ENCODE data around the gene GPR152.
A peak's percentile ranks its signal among the peaks of the same experiment; 100 is the strongest.

GPR152 gene

DNA sequence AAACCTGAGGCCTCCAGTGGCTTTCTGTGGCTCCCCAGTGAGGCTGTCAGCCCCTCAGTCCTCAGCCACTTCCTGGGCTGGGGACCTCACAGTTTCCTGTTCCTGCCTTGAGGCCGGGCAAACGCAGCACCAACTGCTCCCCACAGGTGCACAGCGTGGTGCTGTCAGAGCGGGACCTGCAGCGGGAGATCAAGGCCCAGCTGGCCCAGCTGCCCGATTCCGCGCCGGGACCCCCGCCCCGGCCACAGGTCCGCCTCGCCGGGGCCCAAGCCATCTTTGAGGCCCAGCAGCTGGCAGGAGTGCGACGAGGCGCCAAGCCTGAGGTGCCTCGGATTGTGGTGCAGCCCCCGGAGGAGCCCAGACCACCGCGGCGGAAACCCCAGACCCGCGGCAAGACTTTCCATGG lies 43.3 kb downstream of the GPR152 start:
- ChIA-PET POLR2A (interaction anchor here (0.8 to 1.3 kb wide), 3 partner anchors 10 to 28 kb away, joined by 3 to 15 read pairs (median 9); partner anchors contain the start of gene PTPRCAP), CTCF (interaction anchor here (1.6 to 3.4 kb wide), 2 partner anchors 10 to 19 kb away, joined by 7 to 22 read pairs; partner anchors contain the start of gene RPS6KB2)
- Histone ChIP-seq H3K36me3 (ENCODE audit: control insufficient read depth in 4 of 4, insufficient read depth in 4 of 4, low read length in 3 of 4) (peaks cover 0 to 37% (median 11%) of the 10 kb centered on the region in 4 experiments), H3K4me1 (ENCODE audit: control extremely low read depth in 1 of 4, control insufficient read depth in 4 of 4, insufficient read depth in 4 of 4, low read length in 3 of 4) (peaks cover 8 to 94% (median 92%) of the 10 kb centered on the region in 4 experiments), H3K9me3 (ENCODE audit: control extremely low read depth in 1 of 5, control insufficient read depth in 4 of 5, insufficient read depth in 2 of 5, low read depth in 1 of 5, low read length in 4 of 5) (no peaks in the 10 kb centered on the region), H3K27ac (ENCODE audit: insufficient read depth in 1 of 2, low read depth in 1 of 2, low read length in 2 of 2, poor library complexity in 1 of 2, severe bottlenecking in 2 of 2) (peak overlapping the region in 1 of 2 experiments; percentile 64), H3K27me3 (replicated peaks in 2 of 5; ENCODE audit: control insufficient read depth in 4 of 5, insufficient read depth in 5 of 5, low read length in 4 of 5) (no peaks in the 10 kb centered on the region), H3K4me3 (ENCODE audit: control insufficient read depth in 1 of 7, extremely low read depth in 1 of 7, insufficient read depth in 4 of 7, low read depth in 2 of 7, low read length in 6 of 7) (peak overlapping the region in 5 of 7 experiments; percentile 10 to 58 (median 56))
- under 1% methylated on average over 23 of the region's 24 CpGs for whole genome bisulfite sequencing (ENCODE audit: insufficient coverage)
- peak; percentile 61 to 92 (median 85) for DNase-seq

- POLR2A ChIA-PET: interaction anchor here (0.8 to 1.3 kb wide), 3 partner anchors 10 to 29 kb away, joined by 3 to 15 read pairs (median 9); partner anchors contain the start of gene PTPRCAP
- DNase-seq: no peak
- Histone ChIP-seq H3K4me1 (ENCODE audit: control extremely low read depth in 1 of 4, control insufficient read depth in 4 of 4, insufficient read depth in 4 of 4, low read length in 3 of 4) (peaks cover 8 to 99% (median 98%) of the 10 kb centered on the region in 4 experiments), H3K27ac (ENCODE audit: insufficient read depth in 1 of 2, low read depth in 1 of 2, low read length in 2 of 2, poor library complexity in 1 of 2, severe bottlenecking in 2 of 2) (peak overlapping the region in 1 of 2 experiments; percentile 64), H3K4me3 (ENCODE audit: control insufficient read depth in 1 of 7, extremely low read depth in 1 of 7, insufficient read depth in 4 of 7, low read depth in 2 of 7, low read length in 6 of 7) (peak overlapping the region in 5 of 7 experiments; percentile 10 to 58 (median 56)), H3K9me3 (ENCODE audit: control extremely low read depth in 1 of 5, control insufficient read depth in 4 of 5, insufficient read depth in 2 of 5, low read depth in 1 of 5, low read length in 4 of 5) (no peaks in the 10 kb centered on the region), H3K27me3 (replicated peaks in 2 of 5; ENCODE audit: control insufficient read depth in 4 of 5, insufficient read depth in 5 of 5, low read length in 4 of 5) (no peaks in the 10 kb centered on the region), H3K36me3 (ENCODE audit: control insufficient read depth in 4 of 4, insufficient read depth in 4 of 4, low read length in 3 of 4) (peaks cover 0 to 37% (median 11%) of the 10 kb centered on the region in 4 experiments)
- CTCF ChIA-PET: interaction anchor here (0.9 to 3.4 kb wide), 3 partner anchors 10 to 60 kb away, joined by 4 to 22 read pairs (median 7); partner anchors contain the start of genes RPS6KB2 and TMEM134
- 25% methylated on average over 9 of the region's 18 CpGs for WGBS (ENCODE audit: insufficient coverage)
Observed at GRCh38 chr11:67408437-67409200, 43.9 kb downstream of the GPR152 start.

- WGBS (ENCODE audit: insufficient coverage): 88% methylated on average over 11 of the region's 12 CpGs
- DNase-seq: no peak
- Histone ChIP-seq H3K27ac (ENCODE audit: insufficient read depth in 1 of 2, low read depth in 1 of 2, low read length in 2 of 2, poor library complexity in 1 of 2, severe bottlenecking in 2 of 2) (no peak overlapping the region), H3K27me3 (replicated peaks in 2 of 5; ENCODE audit: control insufficient read depth in 4 of 5, insufficient read depth in 5 of 5, low read length in 4 of 5) (no peaks in the 10 kb centered on the region), H3K4me1 (ENCODE audit: control extremely low read depth in 1 of 4, control insufficient read depth in 4 of 4, insufficient read depth in 4 of 4, low read length in 3 of 4) (peaks cover 11 to 100% (median 98%) of the 10 kb centered on the region in 4 experiments), H3K36me3 (ENCODE audit: control insufficient read depth in 4 of 4, insufficient read depth in 4 of 4, low read length in 3 of 4) (peaks cover 0 to 37% (median 11%) of the 10 kb centered on the region in 4 experiments), H3K9me3 (ENCODE audit: control extremely low read depth in 1 of 5, control insufficient read depth in 4 of 5, insufficient read depth in 2 of 5, low read depth in 1 of 5, low read length in 4 of 5) (no peaks in the 10 kb centered on the region), H3K4me3 (ENCODE audit: control insufficient read depth in 1 of 7, extremely low read depth in 1 of 7, insufficient read depth in 4 of 7, low read depth in 2 of 7, low read length in 6 of 7) (peak overlapping the region in 3 of 7 experiments; percentile 1 to 57 (median 23))
- CTCF ChIA-PET: interaction anchor here (0.9 to 3.4 kb wide), 3 partner anchors 11 to 61 kb away, joined by 3 to 22 read pairs (median 4); partner anchors contain the start of gene TMEM134
- POLR2A ChIA-PET: no interaction called here
Observed at GRCh38 chr11:67407688-67408163, 44.8 kb downstream of the GPR152 start.

DNA sequence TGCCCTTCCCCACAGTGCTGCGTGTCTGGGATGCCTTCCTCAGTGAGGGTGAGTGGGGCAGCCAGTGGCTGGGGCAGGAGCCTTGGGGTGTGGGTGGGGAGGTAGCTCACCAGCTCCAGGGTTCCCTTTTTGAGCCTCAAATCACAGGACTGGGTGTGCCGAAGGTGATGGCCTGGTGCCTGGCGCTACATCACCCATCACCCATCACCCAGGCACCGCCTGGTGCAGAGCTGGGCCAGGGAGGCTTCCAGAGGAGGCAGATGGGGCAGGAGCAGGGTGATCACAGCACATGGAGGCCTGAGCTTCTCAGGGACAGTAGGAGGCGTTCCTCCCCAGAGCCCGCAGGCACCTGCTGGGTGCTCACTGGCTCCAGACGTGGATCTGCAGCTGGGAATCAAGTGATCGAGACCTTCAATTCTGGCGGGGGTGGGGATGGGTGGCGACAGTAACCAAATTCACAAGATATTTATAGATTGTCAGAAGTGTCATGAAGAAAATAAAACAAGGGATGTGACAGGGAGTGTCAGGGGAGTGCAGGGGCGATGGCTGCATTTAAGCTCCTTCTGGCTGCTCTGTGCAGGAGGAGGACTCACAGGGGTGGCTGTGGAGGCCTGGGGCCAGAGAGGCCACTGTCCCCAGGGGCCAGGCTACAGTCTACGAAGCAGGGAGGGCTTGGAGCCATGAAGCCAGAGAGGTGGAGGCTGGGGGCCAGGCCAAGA lies 45.4 kb downstream of the GPR152 start:
- DNase-seq: no peak

GRCh38 chr11:67406420-67406968 lies 46.0 kb downstream of the GPR152 start:
- Histone ChIP-seq H3K4me3 (ENCODE audit: control insufficient read depth in 1 of 7, extremely low read depth in 1 of 7, insufficient read depth in 4 of 7, low read depth in 2 of 7, low read length in 6 of 7) (no peak overlapping the region), H3K27ac (ENCODE audit: insufficient read depth in 1 of 2, low read depth in 1 of 2, low read length in 2 of 2, poor library complexity in 1 of 2, severe bottlenecking in 2 of 2) (peak overlapping the region in 1 of 2 experiments; percentile 61), H3K9me3 (ENCODE audit: control extremely low read depth in 1 of 5, control insufficient read depth in 4 of 5, insufficient read depth in 2 of 5, low read depth in 1 of 5, low read length in 4 of 5) (no peaks in the 10 kb centered on the region), H3K27me3 (replicated peaks in 2 of 5; ENCODE audit: control insufficient read depth in 4 of 5, insufficient read depth in 5 of 5, low read length in 4 of 5) (no peaks in the 10 kb centered on the region), H3K36me3 (ENCODE audit: control insufficient read depth in 4 of 4, insufficient read depth in 4 of 4, low read length in 3 of 4) (peaks cover 0 to 37% (median 11%) of the 10 kb centered on the region in 4 experiments), H3K4me1 (ENCODE audit: control extremely low read depth in 1 of 4, control insufficient read depth in 4 of 4, insufficient read depth in 4 of 4, low read length in 3 of 4) (peaks cover 15 to 96% (median 95%) of the 10 kb centered on the region in 4 experiments)
- ChIA-PET CTCF (interaction anchor here (0.6 to 3.4 kb wide), 2 partner anchors 13 to 1271 kb away, joined by 3 to 22 read pairs; no protein-coding TSS in a partner anchor), POLR2A (no interaction called here)
- DNase-seq: no peak
- WGBS (ENCODE audit: insufficient coverage): 96% methylated on average over 11 of the region's 18 CpGs

More for the DNA sequence above, 45.4 kb downstream of the GPR152 start:
- Histone ChIP-seq H3K4me1 (ENCODE audit: control extremely low read depth in 1 of 4, control insufficient read depth in 4 of 4, insufficient read depth in 4 of 4, low read length in 3 of 4) (peaks cover 15 to 100% (median 98%) of the 10 kb centered on the region in 4 experiments), H3K9me3 (ENCODE audit: control extremely low read depth in 1 of 5, control insufficient read depth in 4 of 5, insufficient read depth in 2 of 5, low read depth in 1 of 5, low read length in 4 of 5) (no peaks in the 10 kb centered on the region), H3K27ac (ENCODE audit: insufficient read depth in 1 of 2, low read depth in 1 of 2, low read length in 2 of 2, poor library complexity in 1 of 2, severe bottlenecking in 2 of 2) (peak overlapping the region in 1 of 2 experiments; percentile 34), H3K4me3 (ENCODE audit: control insufficient read depth in 1 of 7, extremely low read depth in 1 of 7, insufficient read depth in 4 of 7, low read depth in 2 of 7, low read length in 6 of 7) (peak overlapping the region in 1 of 7 experiments; percentile 23), H3K36me3 (ENCODE audit: control insufficient read depth in 4 of 4, insufficient read depth in 4 of 4, low read length in 3 of 4) (peaks cover 0 to 37% (median 11%) of the 10 kb centered on the region in 4 experiments), H3K27me3 (replicated peaks in 2 of 5; ENCODE audit: control insufficient read depth in 4 of 5, insufficient read depth in 5 of 5, low read length in 4 of 5) (no peaks in the 10 kb centered on the region)
- ChIA-PET CTCF (interaction anchor here (0.6 to 3.4 kb wide), 3 partner anchors 12 to 1272 kb away, joined by 3 to 22 read pairs (median 3); no protein-coding TSS in a partner anchor), POLR2A (no interaction called here)
- WGBS (ENCODE audit: insufficient coverage): 76% methylated on average over 7 of the region's 12 CpGs

GRCh38 chr11:67405688-67406339 lies 46.7 kb downstream of the GPR152 start:
- 98% methylated on average over 6 of the region's 9 CpGs for WGBS (ENCODE audit: insufficient coverage)
- Histone ChIP-seq H3K36me3 (ENCODE audit: control insufficient read depth in 4 of 4, insufficient read depth in 4 of 4, low read length in 3 of 4) (peaks cover 0 to 37% (median 11%) of the 10 kb centered on the region in 4 experiments), H3K4me3 (ENCODE audit: control insufficient read depth in 1 of 7, extremely low read depth in 1 of 7, insufficient read depth in 4 of 7, low read depth in 2 of 7, low read length in 6 of 7) (peak overlapping the region in 3 of 7 experiments; percentile 3 to 33 (median 28)), H3K9me3 (ENCODE audit: control extremely low read depth in 1 of 5, control insufficient read depth in 4 of 5, insufficient read depth in 2 of 5, low read depth in 1 of 5, low read length in 4 of 5) (no peaks in the 10 kb centered on the region), H3K4me1 (ENCODE audit: control extremely low read depth in 1 of 4, control insufficient read depth in 4 of 4, insufficient read depth in 4 of 4, low read length in 3 of 4) (peaks cover 15 to 95% (median 93%) of the 10 kb centered on the region in 4 experiments), H3K27ac (ENCODE audit: insufficient read depth in 1 of 2, low read depth in 1 of 2, low read length in 2 of 2, poor library complexity in 1 of 2, severe bottlenecking in 2 of 2) (peak overlapping the region in 1 of 2 experiments; percentile 61), H3K27me3 (replicated peaks in 2 of 5; ENCODE audit: control insufficient read depth in 4 of 5, insufficient read depth in 5 of 5, low read length in 4 of 5) (no peaks in the 10 kb centered on the region)
- CTCF ChIA-PET: interaction anchor here (1.3 to 6.1 kb wide), 3 partner anchors 13 to 32 kb away, joined by 3 to 60 read pairs (median 4); partner anchors contain the start of genes CARNS1 and PTPRCAP
- DNase-seq: no peak
- POLR2A ChIA-PET: interaction anchor here (2.1 kb wide), 1 partner anchor 15 kb away, joined by 8 read pairs; the partner anchor contains the start of gene RAD9A

Measured in common myeloid progenitor, CD34-positive (primary cell).